ENCODE data around the gene PLXNA4.

PLXNA4 gene

GRCh38 chr7:132521423-132521822 lies 54.8 kb downstream of the PLXNA4 start:
- no peak overlapping the region for H3K4me2 ChIP-seq
- H3K4me3 ChIP-seq = no peak overlapping the region
- H3K27ac ChIP-seq = no peak overlapping the region
- no peaks in the 10 kb centered on the region for H3K27me3 ChIP-seq
- no peaks in the 10 kb centered on the region for H3K9me3 ChIP-seq (replicated peaks in 1 of 11)
- H3K4me1 ChIP-seq = peaks cover 0 to 22% (median 0%) of the 10 kb centered on the region in 10 experiments; a peak in 8 of 20 replicates
- no peak overlapping the region for H3K9ac ChIP-seq
- no peaks in the 10 kb centered on the region for H4K20me1 ChIP-seq
- no peaks in the 10 kb centered on the region for H3K36me3 ChIP-seq
- TF ChIP-seq Cebpa-rat (IDR thresholded peaks at IDR 0.05) = no peak

DNA sequence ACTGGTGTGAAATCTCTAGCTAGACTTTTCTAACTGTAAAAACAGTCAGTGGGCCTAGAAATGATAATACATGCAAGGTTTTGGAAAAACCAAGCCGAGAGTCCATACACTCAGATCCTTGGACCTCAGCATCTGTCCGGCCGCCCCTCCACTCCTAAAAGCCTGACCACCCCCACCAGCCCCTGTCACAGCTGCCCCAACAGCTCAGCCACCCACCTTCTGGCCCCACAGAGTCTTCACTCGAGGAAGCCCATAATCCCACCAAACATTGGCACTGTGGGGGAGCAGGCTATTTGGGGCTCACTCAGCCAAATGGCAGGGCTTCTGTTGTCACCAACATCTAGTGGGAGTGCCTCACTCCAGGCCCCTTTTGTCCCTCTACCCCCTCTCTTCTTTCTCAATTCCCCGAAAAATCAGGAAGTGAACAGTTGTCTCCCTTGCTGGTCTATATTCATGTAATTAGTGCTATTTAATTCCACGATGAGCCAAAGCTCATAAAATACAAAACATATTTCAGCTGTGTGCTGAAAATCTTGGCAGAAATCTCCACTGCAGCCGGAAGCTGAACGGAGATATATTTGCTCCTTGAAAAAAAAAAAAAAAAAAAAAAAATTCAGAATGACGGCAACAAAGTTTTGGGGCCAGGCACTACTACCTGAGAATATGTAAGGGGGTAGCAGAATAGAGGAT lies 55.5 kb downstream of the PLXNA4 start:
- no peaks in the 10 kb centered on the region for H3K27me3 ChIP-seq
- no peaks in the 10 kb centered on the region for H4K20me1 ChIP-seq
- TF ChIP-seq Cebpa-rat (IDR thresholded peaks at IDR 0.05) = no peak
- peak overlapping the region in 2 of 11 experiments; percentile 21 to 51; a peak in 1 of 22 replicates for H3K4me2 ChIP-seq
- no peak overlapping the region for H3K27ac ChIP-seq
- no peaks in the 10 kb centered on the region for H3K36me3 ChIP-seq
- no peak overlapping the region for H3K9ac ChIP-seq
- H3K4me3 ChIP-seq = no peak overlapping the region
- peaks cover 0 to 16% (median 0%) of the 10 kb centered on the region in 10 experiments; a peak in 8 of 20 replicates for H3K4me1 ChIP-seq
- no peaks in the 10 kb centered on the region for H3K9me3 ChIP-seq (replicated peaks in 1 of 11)

GRCh38 chr7:132519936-132520335 lies 56.3 kb downstream of the PLXNA4 start:
- Histone ChIP-seq H3K4me3 (no peak overlapping the region), H4K20me1 (no peaks in the 10 kb centered on the region), H3K27me3 (no peaks in the 10 kb centered on the region), H3K9ac (no peak overlapping the region), H3K9me3 (replicated peaks in 1 of 11) (no peaks in the 10 kb centered on the region), H3K36me3 (no peaks in the 10 kb centered on the region), H3K4me1 (peaks cover 0 to 16% (median 0%) of the 10 kb centered on the region in 10 experiments; a peak in 8 of 20 replicates), H3K27ac (no peak overlapping the region), H3K4me2 (peak overlapping the region in 3 of 11 experiments; percentile 21 to 51 (median 36); a peak in 6 of 22 replicates)
- no peak for TF ChIP-seq Cebpa-rat (IDR thresholded peaks at IDR 0.05)

- Histone ChIP-seq H3K4me1 (peaks cover 0 to 16% (median 0%) of the 10 kb centered on the region in 10 experiments; a peak in 8 of 20 replicates), H3K9me3 (replicated peaks in 1 of 11) (no peaks in the 10 kb centered on the region), H3K4me2 (no peak overlapping the region), H3K27me3 (no peaks in the 10 kb centered on the region), H3K27ac (no peak overlapping the region), H3K9ac (no peak overlapping the region), H3K4me3 (no peak overlapping the region), H3K36me3 (no peaks in the 10 kb centered on the region), H4K20me1 (no peaks in the 10 kb centered on the region)
- no peak for TF ChIP-seq Cebpa-rat (IDR thresholded peaks at IDR 0.05)
These were observed 57.5 kb downstream of the PLXNA4 start for GRCh38 chr7:132518839-132519173.

GRCh38 chr7:132518102-132518838 lies 58.0 kb downstream of the PLXNA4 start:
- no peak for TF ChIP-seq Cebpa-rat (IDR thresholded peaks at IDR 0.05)
- no peak overlapping the region for H3K9ac ChIP-seq
- H3K27ac ChIP-seq = no peak overlapping the region
- no peak overlapping the region for H3K4me2 ChIP-seq
- H3K9me3 ChIP-seq (replicated peaks in 1 of 11) = no peaks in the 10 kb centered on the region
- H3K4me3 ChIP-seq = no peak overlapping the region
- H3K4me1 ChIP-seq = peaks cover 0 to 16% (median 0%) of the 10 kb centered on the region in 10 experiments; a peak in 8 of 20 replicates
- no peaks in the 10 kb centered on the region for H3K36me3 ChIP-seq
- no peaks in the 10 kb centered on the region for H3K27me3 ChIP-seq
- H4K20me1 ChIP-seq = no peaks in the 10 kb centered on the region

DNA sequence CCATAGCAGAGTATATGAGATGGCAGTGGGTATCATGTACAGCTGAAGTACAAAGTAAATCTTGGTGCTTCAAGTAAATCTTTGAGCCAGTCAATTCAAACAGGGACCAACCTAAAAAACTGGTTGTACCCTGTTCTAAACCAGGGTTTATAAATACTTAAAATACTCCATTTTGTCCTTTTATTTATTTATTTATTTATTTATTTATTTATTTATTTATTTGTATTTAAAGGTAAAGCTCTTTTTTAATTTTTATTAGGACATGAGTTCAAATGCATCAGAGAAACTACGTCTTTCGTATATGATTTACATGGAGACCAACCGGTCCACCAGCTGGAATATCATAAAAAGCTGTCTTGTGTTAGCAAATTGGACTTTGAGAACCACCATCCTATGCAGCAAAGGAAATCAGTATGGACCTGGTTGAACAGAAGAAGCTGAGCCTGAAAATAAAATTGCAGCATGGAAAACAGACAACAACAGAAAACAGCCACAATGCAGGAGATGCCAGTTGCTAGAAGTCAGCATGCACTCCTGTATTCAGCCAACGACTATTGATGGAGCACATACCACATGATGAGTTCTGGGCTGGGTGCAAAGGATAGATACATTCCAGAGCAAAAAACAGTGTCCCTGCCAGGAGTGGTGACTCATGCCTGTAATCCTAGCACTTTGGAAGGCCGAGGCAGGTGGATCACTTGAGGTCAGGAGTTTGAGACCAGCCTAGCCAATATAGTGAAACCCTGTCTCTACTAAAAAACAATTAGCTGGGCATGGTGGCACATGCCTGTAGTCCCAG lies 60.0 kb downstream of the PLXNA4 start:
- H3K9me3 ChIP-seq (replicated peaks in 1 of 11) = no peaks in the 10 kb centered on the region
- no peak overlapping the region for H3K27ac ChIP-seq
- no peaks in the 10 kb centered on the region for H3K36me3 ChIP-seq
- H3K27me3 ChIP-seq = no peaks in the 10 kb centered on the region
- peaks cover 0 to 16% (median 2%) of the 10 kb centered on the region in 10 experiments; a peak in 15 of 20 replicates for H3K4me1 ChIP-seq
- TF ChIP-seq Cebpa-rat (IDR thresholded peaks at IDR 0.05) = no peak
- H3K9ac ChIP-seq = no peak overlapping the region
- H3K4me3 ChIP-seq = no peak overlapping the region
- H4K20me1 ChIP-seq = no peaks in the 10 kb centered on the region
- H3K4me2 ChIP-seq = no peak overlapping the region

GRCh38 chr7:132515181-132515580 lies 61.1 kb downstream of the PLXNA4 start:
- no peaks in the 10 kb centered on the region for H3K9me3 ChIP-seq (replicated peaks in 1 of 11)
- no peaks in the 10 kb centered on the region for H4K20me1 ChIP-seq
- H3K4me3 ChIP-seq = no peak overlapping the region
- no peaks in the 10 kb centered on the region for H3K36me3 ChIP-seq
- H3K9ac ChIP-seq = no peak overlapping the region
- no peak overlapping the region for H3K4me2 ChIP-seq
- H3K27ac ChIP-seq = no peak overlapping the region
- no peak for TF ChIP-seq Cebpa-rat (IDR thresholded peaks at IDR 0.05)
- H3K27me3 ChIP-seq = no peaks in the 10 kb centered on the region
- peaks cover 7 to 17% (median 12%) of the 10 kb centered on the region in 10 experiments for H3K4me1 ChIP-seq

DNA sequence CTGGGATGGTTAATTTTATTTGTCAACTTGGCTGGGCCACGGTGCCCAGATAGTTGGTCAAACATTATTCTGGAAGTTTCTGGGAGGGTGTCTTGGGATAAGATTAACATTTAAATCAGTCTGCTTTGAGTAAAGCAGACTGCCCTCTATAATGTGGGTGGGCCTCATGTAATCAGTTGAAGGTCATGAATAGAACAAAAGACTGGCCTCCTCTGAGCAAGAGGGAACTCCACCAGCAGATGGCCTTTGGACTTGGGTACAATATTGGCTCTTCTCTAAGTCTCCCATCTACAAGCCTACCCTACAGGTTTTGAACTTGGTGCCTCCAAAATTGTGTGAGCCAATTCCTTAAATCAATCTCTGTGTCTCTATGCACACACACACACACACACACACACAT lies 61.8 kb downstream of the PLXNA4 start:
- no peaks in the 10 kb centered on the region for H3K27me3 ChIP-seq
- H3K4me3 ChIP-seq = no peak overlapping the region
- peaks cover 2 to 20% (median 18%) of the 10 kb centered on the region in 10 experiments; a peak in 16 of 20 replicates for H3K4me1 ChIP-seq
- H3K9me3 ChIP-seq (replicated peaks in 1 of 11) = no peaks in the 10 kb centered on the region
- H3K36me3 ChIP-seq = no peaks in the 10 kb centered on the region
- no peak overlapping the region for H3K9ac ChIP-seq
- H3K27ac ChIP-seq = no peak overlapping the region
- no peak for TF ChIP-seq Cebpa-rat (IDR thresholded peaks at IDR 0.05)
- H3K4me2 ChIP-seq = no peak overlapping the region
- no peaks in the 10 kb centered on the region for H4K20me1 ChIP-seq

- H3K9me3 ChIP-seq (replicated peaks in 1 of 11) = no peaks in the 10 kb centered on the region
- peaks cover 0 to 40% (median 34%) of the 10 kb centered on the region in 10 experiments; a peak in 16 of 20 replicates for H3K4me1 ChIP-seq
- no peaks in the 10 kb centered on the region for H4K20me1 ChIP-seq
- H3K9ac ChIP-seq = no peak overlapping the region
- TF ChIP-seq Cebpa-rat (IDR thresholded peaks at IDR 0.05) = no peak
- H3K27me3 ChIP-seq = no peaks in the 10 kb centered on the region
- H3K4me3 ChIP-seq = no peak overlapping the region
- H3K27ac ChIP-seq = no peak overlapping the region
- no peaks in the 10 kb centered on the region for H3K36me3 ChIP-seq
- no peak overlapping the region for H3K4me2 ChIP-seq
These were observed 64.3 kb downstream of the PLXNA4 start for GRCh38 chr7:132511921-132512320.
